K562 treated with DMSO at 1 percent for 24 hours (cell line): ENCODE measurements around the gene BLOC1S6. TPM values are rescaled to one million over a fixed set of nuclear protein-coding genes. Genes with fewer than 3 reads are reported as not detected.

Experiments
- total RNA-seq: library from RNA; unstranded; fragments of 300-600 nt; gene quantifications from 2 replicates; pipeline ENCODE4 v1.2.3, GENCODE V29; 2022; ENCODE audit warnings: low read depth; ENCODE audit not compliant: insufficient read depth

The BLOC1S6 gene, protein sequence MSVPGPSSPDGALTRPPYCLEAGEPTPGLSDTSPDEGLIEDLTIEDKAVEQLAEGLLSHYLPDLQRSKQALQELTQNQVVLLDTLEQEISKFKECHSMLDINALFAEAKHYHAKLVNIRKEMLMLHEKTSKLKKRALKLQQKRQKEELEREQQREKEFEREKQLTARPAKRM
- 29.3 and 33.0 TPM in 2 replicates for total RNA-seq

DNA sequence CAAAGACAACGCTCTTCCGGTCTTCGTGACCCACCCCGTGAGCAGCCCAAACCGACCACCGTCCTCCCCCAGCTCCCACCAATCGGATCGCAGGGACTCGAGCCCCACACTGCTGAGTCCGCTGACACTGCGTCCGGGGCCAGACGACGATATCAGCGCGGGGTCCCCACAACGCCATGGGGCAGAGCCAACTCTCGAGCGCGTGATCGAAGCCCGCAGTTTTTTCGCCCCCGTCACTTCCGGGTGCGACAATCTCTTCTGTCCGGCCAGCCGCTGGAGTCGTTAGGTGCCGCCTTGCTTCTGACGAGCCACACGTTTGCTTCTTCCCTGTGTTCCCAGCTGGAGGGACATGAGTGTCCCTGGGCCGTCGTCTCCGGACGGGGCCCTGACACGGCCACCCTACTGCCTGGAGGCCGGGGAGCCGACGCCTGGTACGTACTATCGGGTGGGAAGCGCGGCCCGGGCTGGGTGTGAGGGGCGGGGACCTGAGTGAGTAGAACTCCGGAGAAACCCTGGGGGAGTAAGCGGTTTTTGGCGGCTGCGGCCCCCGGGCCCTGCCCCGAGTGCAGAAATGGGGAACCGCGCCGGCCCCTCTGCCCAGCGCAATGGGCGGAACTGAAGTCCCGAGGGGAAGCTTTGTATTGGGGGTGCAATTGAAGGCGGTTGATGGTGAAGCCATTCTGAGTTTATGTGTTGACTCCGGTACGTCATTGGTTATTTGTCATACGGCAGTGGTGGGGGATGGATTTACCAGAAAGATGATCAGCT lies at the start of gene BLOC1S6:
Gene BLOC1S6, plus strand, starts transcription at position 285 of the 768 bp plus-strand sequence. Its CDS starts 65 bp downstream, at position 350.

DNA sequence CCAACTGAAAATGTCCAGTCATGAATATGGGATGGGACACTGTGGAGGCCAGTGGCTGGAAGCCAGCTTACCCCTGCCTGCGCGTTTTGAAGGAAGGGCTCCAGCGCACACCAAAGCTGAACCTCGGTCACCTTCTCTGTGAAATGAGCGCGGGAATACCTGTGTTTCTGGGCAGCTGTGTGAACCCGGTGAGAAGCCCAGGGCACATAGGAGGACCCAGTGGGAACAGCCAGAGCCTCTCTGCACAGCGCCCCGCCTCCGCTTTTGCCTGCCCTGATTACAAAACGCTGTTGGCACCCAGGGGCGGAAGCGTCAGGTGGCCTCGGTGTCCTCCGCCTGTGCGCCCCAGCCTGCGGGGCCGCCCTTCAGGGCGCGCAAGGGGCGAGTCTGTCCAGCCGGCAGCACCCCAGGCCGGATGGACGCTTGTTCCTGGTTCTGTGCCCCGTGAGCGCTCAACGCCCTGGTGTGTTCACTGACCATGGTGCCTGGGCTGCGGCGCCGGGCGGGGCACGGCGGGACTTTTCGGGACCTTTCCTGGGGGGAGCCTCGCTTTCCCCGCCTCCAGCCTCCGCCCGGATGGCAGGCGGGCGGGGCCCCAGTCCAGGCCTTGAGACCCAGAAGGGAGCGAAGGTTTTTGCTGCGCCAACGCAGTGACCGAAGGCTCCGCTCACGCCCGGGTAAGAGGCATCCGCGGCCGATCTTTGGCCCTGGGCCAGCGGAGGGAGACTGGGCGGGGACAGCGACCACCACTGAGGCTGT lies 47.4 kb downstream of the BLOC1S6 start, which contains the start of gene SQOR:
Gene SQOR, plus strand, starts transcription at position 598 of the 759 bp plus-strand sequence. CDS start 23,895 bp downstream, outside the sequence.

Other genes with a start within 250 kb of the BLOC1S6 start
- 1.6 and 2.1 TPM in 2 replicates for gene GATM, start 208.8 kb upstream of the BLOC1S6 start, total RNA-seq
- 1.5 and 2.4 TPM in 2 replicates for gene SLC30A4, start 64.6 kb upstream of the BLOC1S6 start, total RNA-seq
- gene SQOR, start 47.6 kb downstream of the BLOC1S6 start, total RNA-seq = 4.2 and 5.8 TPM in 2 replicates